GM19099 (cell line): ENCODE measurements around the gene PIK3CG.

Source experiments
- POLR2A ChIP-seq: IDR thresholded peaks from 3 replicates; pipeline ENCODE4 v1.6.1; 2011; ENCODE audit warnings: low read depth; ENCODE audit not compliant: insufficient read length; ENCODE audit errors: extremely low read depth

The PIK3CG gene

DNA sequence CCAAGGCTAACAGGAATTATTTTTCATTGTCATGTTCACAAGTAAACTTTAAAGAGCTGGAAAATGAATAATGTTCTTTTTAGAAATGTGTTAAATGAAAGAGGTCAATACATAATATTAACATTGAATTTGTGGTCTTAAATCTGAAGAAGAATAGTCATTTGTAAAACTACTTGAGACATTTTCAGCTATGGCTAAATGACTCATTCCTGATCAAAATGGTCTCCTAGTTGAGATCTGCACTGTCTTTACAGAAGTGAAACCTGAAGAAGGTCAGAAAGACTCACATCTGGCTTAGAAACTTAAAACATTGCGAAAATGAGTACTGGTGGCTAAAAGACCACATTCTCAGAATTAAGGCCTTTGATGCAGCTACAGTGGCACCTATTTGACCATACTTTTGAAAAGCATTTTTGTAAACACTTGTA is 5.9 kb downstream of the PIK3CG start:
- TF ChIP-seq POLR2A, result no peak

DNA sequence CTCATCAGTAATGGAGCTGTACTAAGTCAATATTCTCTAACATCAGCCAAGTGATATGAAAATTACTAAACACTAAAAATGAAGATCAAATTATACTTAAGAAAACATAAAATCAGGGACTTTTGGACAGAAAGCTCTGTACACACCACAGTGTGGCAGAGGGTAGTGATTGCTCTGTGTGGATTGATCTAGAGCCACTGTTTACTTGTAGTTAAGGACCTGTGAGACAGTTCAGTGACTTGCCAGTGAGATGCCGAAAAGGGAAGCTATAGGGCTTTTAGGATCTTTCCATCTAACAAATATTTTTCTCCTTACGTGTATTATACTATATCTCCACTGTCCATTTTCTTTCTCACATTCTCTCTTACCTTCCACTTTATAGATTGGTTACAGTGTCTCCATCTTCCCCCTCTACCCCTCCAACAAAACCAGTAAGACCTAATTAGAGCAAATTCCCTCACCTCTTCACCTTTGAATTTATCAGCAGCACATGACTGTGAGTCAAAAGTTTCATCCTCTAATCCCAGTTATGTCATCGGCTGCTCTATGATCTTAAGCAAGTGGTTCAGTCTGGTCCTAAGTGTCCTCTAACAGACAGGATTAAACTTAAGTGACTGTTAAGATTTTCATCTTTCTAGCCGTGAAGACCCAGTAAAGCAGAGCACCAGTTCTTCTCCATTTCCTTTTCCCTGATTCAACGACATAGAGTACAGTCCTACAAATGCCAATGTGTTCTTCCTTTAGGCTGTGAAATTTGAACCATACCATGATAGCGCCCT is 6.9 kb downstream of the PIK3CG start:
- TF ChIP-seq POLR2A, result no peak

- no peak for TF ChIP-seq POLR2A
Observed at GRCh38 chr7:106872763-106873162, 7.7 kb downstream of the PIK3CG start.

DNA sequence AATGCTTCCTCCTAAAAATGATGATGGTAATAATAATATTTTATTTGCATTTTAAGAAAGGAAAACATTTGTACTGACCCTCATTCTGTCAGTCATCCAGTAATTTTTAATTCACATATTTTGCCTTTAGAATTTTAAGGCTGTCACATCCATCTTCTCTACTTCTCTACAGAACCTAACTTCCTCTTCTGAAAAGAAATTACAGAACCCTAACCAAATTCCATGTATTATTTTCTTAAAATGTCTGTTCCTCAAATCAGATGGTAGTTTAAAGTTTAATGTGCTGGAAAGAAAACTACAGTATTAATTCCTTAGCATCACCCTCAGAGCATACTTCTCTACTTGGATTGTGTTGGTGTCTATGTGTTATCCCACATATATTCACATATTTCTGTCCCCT is 9.0 kb downstream of the PIK3CG start:
- TF ChIP-seq POLR2A, result no peak

GRCh38 chr7:106875508-106875907 is 10.4 kb downstream of the PIK3CG start:
- TF ChIP-seq POLR2A, result no peak

DNA sequence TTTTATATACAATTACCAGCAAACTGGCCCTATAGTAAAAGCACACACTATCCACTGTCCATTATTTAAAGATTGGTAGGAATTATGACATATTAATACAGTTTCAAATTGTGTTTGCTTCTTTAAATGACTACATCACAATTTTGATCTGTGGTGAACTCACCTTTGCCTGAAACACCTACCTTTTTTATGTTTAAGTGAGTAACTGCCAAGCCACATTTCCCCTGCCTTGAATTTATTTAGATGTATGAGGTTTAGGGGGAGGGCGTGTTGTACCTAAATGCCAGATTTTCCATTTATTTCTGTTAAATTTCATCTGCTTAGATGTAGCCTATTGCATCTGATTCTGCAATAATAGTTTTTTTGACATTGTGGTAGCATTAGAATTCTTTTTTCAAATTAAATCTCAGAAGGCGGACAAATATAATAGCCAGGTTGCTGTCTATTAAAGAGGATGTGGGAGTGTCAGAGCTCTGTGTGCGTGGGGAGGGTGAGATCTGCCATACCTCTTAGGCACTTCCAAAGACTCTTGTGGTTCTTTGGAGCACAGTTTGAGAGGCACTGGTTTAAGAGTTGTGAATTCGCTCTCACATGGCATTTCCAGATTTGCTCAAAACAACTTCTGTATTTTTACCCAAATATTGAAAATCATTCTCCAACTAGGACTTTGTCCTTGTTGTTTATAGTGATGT is 13.8 kb downstream of the PIK3CG start:
- no peak for TF ChIP-seq POLR2A

- TF ChIP-seq POLR2A, result no peak
Observed at GRCh38 chr7:106881984-106882383, 16.9 kb downstream of the PIK3CG start.

DNA sequence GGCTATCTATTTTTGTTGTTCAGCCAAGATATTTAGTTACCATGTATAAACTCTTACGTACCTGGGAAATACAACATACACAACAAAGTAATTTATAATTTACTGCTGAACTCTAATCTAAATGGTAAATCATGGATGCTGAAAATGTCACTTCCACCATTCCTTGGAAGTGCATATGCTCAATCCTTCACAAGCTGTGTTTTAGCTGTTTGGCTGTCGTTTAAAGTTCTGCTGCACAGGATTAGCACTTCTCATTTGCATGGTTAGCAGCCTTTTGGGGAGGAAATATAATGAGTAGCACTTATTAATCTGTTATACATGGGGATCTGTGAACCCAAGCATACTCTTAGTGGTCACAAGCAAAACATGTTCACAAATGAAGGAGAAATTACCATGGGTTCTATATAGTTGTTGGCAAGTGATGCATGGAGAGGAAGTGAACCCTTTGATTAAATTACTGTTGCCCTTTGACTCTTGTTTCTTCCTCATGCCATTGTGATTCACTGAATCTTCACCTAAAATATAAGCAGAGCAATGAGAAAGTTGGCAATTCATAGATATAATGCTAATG is 18.5 kb downstream of the PIK3CG start:
- no peak for TF ChIP-seq POLR2A

DNA sequence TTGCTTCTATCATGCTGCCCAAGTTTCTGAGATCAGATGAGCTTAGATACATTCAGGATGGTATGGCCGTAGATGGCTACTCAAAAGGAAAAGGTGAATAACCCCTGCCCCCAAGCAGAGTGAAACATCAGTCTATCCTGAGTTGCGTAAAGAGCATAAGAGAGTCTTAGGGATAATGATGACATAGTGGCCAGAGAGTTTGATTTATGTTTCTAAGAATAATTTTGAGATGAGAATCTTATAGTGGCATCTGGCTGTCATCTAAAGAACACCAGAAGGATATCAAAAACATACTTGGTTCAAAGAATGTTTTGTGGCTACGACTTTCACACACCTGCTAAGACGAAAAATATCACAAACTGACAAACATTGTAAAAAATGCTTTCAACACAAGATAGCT is 20.6 kb downstream of the PIK3CG start:
- TF ChIP-seq POLR2A, result no peak

DNA sequence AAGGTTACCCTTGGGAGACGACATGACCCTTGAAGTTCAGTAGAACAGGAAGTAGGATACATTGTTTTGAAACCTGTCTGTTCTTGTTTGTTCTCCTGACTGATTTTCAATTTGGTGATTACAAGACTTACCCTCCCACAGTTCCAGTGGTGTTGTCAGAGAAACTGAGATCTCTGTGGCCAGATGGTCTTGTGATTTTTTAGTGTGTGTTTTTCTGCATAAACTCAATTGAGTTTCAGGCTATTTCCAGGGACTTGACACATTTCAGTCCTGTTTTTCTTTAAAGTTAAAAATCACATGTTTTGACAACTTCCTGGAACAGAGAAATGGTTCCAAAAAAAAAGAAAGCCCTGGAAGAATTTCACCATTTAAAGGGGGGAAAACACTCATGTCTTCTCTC is 22.3 kb downstream of the PIK3CG start:
- TF ChIP-seq POLR2A, result no peak

DNA sequence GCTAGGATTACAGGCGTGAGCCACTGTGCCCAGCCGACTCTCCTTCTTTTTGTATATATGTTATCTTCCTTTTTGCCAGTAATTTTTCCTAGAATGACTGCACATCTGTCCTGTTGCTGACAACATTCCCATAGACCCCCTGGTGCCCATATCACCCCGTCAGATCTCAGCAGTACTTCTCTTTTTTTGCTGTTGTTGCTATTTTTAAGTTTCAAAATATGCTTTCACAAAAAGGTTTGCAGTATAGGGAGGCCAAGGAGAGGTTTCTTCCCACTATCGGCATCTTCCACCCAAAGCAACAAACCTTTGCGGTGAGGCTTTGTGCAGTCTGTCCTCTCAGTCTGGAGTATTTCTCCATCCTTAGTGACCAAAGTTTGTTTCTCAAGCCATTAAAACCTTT is 23.1 kb downstream of the PIK3CG start:
- TF ChIP-seq POLR2A, result no peak

- TF ChIP-seq POLR2A, result no peak
Observed at GRCh38 chr7:106890952-106891351, 25.9 kb downstream of the PIK3CG start.

GRCh38 chr7:106891548-106892410 is 26.7 kb downstream of the PIK3CG start:
- no peak for TF ChIP-seq POLR2A

GRCh38 chr7:106893591-106893990 is 28.5 kb downstream of the PIK3CG start:
- TF ChIP-seq POLR2A, result no peak

GRCh38 chr7:106895246-106895864 is 30.3 kb downstream of the PIK3CG start:
- TF ChIP-seq POLR2A, result no peak
